ENCODE measurements around the gene GID8.

GRCh38 chr20:62968378-62969178, 30.6 kb downstream of the GID8 start:
- TF ChIP-seq CTCF (IDR thresholded peaks at IDR 0.05): no peak
- TF ChIP-seq POLR2A (IDR thresholded peaks at IDR 0.05): no peak
- TF ChIP-seq POLR2AphosphoS5 (IDR thresholded peaks at IDR 0.05): no peak
- TF ChIP-seq EP300 (IDR thresholded peaks at IDR 0.05): no peak
